GM18502 (cell line): ENCODE measurements around the gene OTOG.

Experiments used
- ATAC-seq: cut with Tn5 transposase; IDR thresholded peaks from one replicate; pipeline ENCODE4 v1.9.1; 2021; ENCODE audit warnings: mild to moderate bottlenecking; ENCODE audit not compliant: unreplicated experiment, poor library complexity

Gene OTOG

GRCh38 chr11:17687946-17688670, 141.0 kb downstream of the OTOG start:
- ATAC-seq = no peak

GRCh38 chr11:17691550-17691949, 144.5 kb downstream of the OTOG start:
- ATAC-seq = no peak

GRCh38 chr11:17691976-17692375, 144.9 kb downstream of the OTOG start:
- ATAC-seq = no peak

GRCh38 chr11:17692931-17693330, 145.9 kb downstream of the OTOG start:
- ATAC-seq = no peak

GRCh38 chr11:17693531-17693930, 146.5 kb downstream of the OTOG start:
- ATAC-seq = no peak

GRCh38 chr11:17694494-17695110, 147.5 kb downstream of the OTOG start:
- no peak for ATAC-seq

GRCh38 chr11:17695454-17696441, 148.7 kb downstream of the OTOG start:
- ATAC-seq = no peak

GRCh38 chr11:17696741-17697140, 149.7 kb downstream of the OTOG start:
- no peak for ATAC-seq
